Neural cell (in vitro differentiated cells): ENCODE data around the gene MIXL1.

Experiments used
- CTCF ChIP-seq: fragments of 450-650 bp; IDR thresholded peaks from 2 replicates; pipeline ENCODE4 v1.5.1; 2014; ENCODE audit warnings: antibody characterized with exemption, mild to moderate bottlenecking, moderate library complexity; ENCODE audit not compliant: poor library complexity, severe bottlenecking
- EP300 ChIP-seq: fragments of 450-650 bp; conservative IDR thresholded peaks from 2 replicates; pipeline ENCODE4 v1.6.1; 2014; ENCODE audit warnings: antibody characterized with exemption, mild to moderate bottlenecking, moderate library complexity; ENCODE audit not compliant: poor library complexity, severe bottlenecking
- EZH2 ChIP-seq: fragments of 200-600, 300-800 bp; shearing (Covaris generic), sonication (generic); IDR thresholded peaks from 2 replicates; pipeline ENCODE4 v1.6.1; 2014; ENCODE audit warnings: antibody characterized with exemption, low read length, borderline replicate concordance, mild to moderate bottlenecking; ENCODE audit not compliant: insufficient read depth, poor library complexity, severe bottlenecking
- MXI1 ChIP-seq: fragments of 450-650 bp; conservative IDR thresholded peaks from 2 replicates; pipeline ENCODE4 v1.6.1; 2014; ENCODE audit warnings: antibody characterized with exemption, mild to moderate bottlenecking; ENCODE audit not compliant: poor library complexity, severe bottlenecking
- POLR2AphosphoS5 ChIP-seq: IDR thresholded peaks from 2 replicates; pipeline ENCODE4 v1.6.1; 2012

DNA sequence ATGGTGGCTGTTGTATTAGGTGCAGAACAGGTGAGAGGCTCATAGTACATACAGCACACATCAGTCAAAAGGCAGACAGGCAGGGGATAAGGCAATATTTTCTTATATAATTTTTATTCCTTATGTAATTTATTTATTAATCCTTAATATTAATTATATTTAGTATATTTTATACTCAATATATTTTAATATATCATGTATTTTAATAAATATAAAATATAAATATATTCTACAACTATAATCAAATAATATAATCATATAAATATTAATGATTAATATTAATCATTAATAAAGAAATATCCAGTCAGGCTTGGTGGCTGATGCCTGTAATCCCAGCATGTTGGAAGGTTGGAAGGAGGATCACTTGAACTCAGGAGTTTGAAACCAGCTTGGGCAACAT, 19.3 kb upstream of the MIXL1 start:
- no peak for TF ChIP-seq POLR2AphosphoS5
- no peak for TF ChIP-seq EZH2
- no peak for TF ChIP-seq CTCF
- no peak for TF ChIP-seq EP300
- no peak for TF ChIP-seq MXI1
